Neural progenitor cell (in vitro differentiated cells): ENCODE measurements around the gene OAS1.

Experiments
- CTCF ChIP-seq: fragments of 200-600 bp; sonication (generic); IDR thresholded peaks from 2 replicates; pipeline ENCODE4 v1.5.1; 2017; ENCODE audit warnings: antibody characterized with exemption, mild to moderate bottlenecking
- EZH2 ChIP-seq: fragments of 200-600 bp; sonication (generic); IDR thresholded peaks from 2 replicates; pipeline ENCODE4 v1.6.1; 2017; ENCODE audit warnings: antibody characterized with exemption, mild to moderate bottlenecking, moderate library complexity

- TF ChIP-seq CTCF: no peak
- no peak for TF ChIP-seq EZH2
Measured at GRCh38 chr12:112932485-112933128, 25.8 kb downstream of the OAS1 start.
